ENCODE measurements around the gene NDUFB11. TPM values are rescaled to one million over a fixed set of nuclear protein-coding genes. Genes with fewer than 3 reads are reported as not detected.
"Not testable (repeated sequence)": the region's sequence is repeated elsewhere in the genome, so short reads cannot be mapped to it uniquely, and the experiment has no call there.

The NDUFB11 gene
- polyA plus RNA-seq, 3 donors: 88.6 to 121 (median 107) TPM

- DNase-seq (ENCODE audit: extremely low read depth in 1 of 11, low read depth in 9 of 11, low spot score in 4 of 11): peak; percentile 81 to 95 (median 90)
Measured at GRCh38 chrX:47129157-47129898, 15.2 kb downstream of the NDUFB11 start.

- DNase-seq (ENCODE audit: extremely low read depth in 1 of 11, low read depth in 9 of 11, low spot score in 4 of 11): not testable (repeated sequence)
Measured at GRCh38 chrX:47124466-47124865, 20.0 kb downstream of the NDUFB11 start.

GRCh38 chrX:47116551-47117110 is 27.9 kb downstream of the NDUFB11 start:
- DNase-seq (ENCODE audit: extremely low read depth in 1 of 11, low read depth in 9 of 11, low spot score in 4 of 11): not testable (repeated sequence)

- DNase-seq (ENCODE audit: extremely low read depth in 1 of 11, low read depth in 9 of 11, low spot score in 4 of 11): no peak
Measured at GRCh38 chrX:47112316-47112954, 32.1 kb downstream of the NDUFB11 start.

- DNase-seq (ENCODE audit: extremely low read depth in 1 of 11, low read depth in 9 of 11, low spot score in 4 of 11): not testable (repeated sequence)
Measured at GRCh38 chrX:47110936-47111615, 33.4 kb downstream of the NDUFB11 start.

GRCh38 chrX:47101206-47101605 is 43.3 kb downstream of the NDUFB11 start:
- no peak for DNase-seq (ENCODE audit: extremely low read depth in 1 of 11, low read depth in 9 of 11, low spot score in 4 of 11)

GRCh38 chrX:47098338-47099094 is 46.0 kb downstream of the NDUFB11 start:
- no peak for DNase-seq (ENCODE audit: extremely low read depth in 1 of 11, low read depth in 9 of 11, low spot score in 4 of 11)

- no peak for DNase-seq (ENCODE audit: extremely low read depth in 1 of 11, low read depth in 9 of 11, low spot score in 4 of 11)
Measured at GRCh38 chrX:47097018-47097417, 47.5 kb downstream of the NDUFB11 start.

GRCh38 chrX:47093860-47094259 is 50.6 kb downstream of the NDUFB11 start:
- DNase-seq (ENCODE audit: extremely low read depth in 1 of 11, low read depth in 9 of 11, low spot score in 4 of 11): no peak

GRCh38 chrX:47093248-47093647 is 51.3 kb downstream of the NDUFB11 start:
- no peak for DNase-seq (ENCODE audit: extremely low read depth in 1 of 11, low read depth in 9 of 11, low spot score in 4 of 11)

Other genes starting within 250 kb of the NDUFB11 start
- gene JADE3, start 232.3 kb downstream of the NDUFB11 start, polyA plus RNA-seq (ENCODE audit: insufficient read length in 3 of 3): 10 to 100 TPM; 23.9 to 28.1 (median 27.6) TPM
- 10 to 100 TPM; 31.6 to 44.1 (median 38.6) TPM for gene RGN, start 66.3 kb downstream of the NDUFB11 start, polyA plus RNA-seq (ENCODE audit: insufficient read length in 3 of 3)
- 10 to 100 TPM; 46.4 to 67.0 (median 58.7) TPM for gene RBM10, start 519 bp upstream of the NDUFB11 start, polyA plus RNA-seq (ENCODE audit: insufficient read length in 3 of 3)
- 100 to 1,000 TPM; 211 to 323 (median 250) TPM for gene UBA1, start 49.1 kb upstream of the NDUFB11 start, polyA plus RNA-seq (ENCODE audit: insufficient read length in 3 of 3)
- gene CDK16, start 74.0 kb upstream of the NDUFB11 start, polyA plus RNA-seq (ENCODE audit: insufficient read length in 3 of 3): 100 to 1,000 TPM in 2 of 3 donors, 10 to 100 TPM in 1; 100.0 to 141 (median 127) TPM
- gene USP11, start 88.3 kb upstream of the NDUFB11 start, polyA plus RNA-seq (ENCODE audit: insufficient read length in 3 of 3): 100 to 1,000 TPM; 129 to 157 (median 153) TPM
- 1 to 10 TPM in 1 of 3 donors, under 1 TPM in 2; 0.86 to 1.0 (median 0.97) TPM for gene ZNF157, start 225.9 kb upstream of the NDUFB11 start, polyA plus RNA-seq (ENCODE audit: insufficient read length in 3 of 3)